HEK293T (cell line): Measurements from ENCODE around the gene BLTP1.

Experiments used
- BHLHE40 ChIP-seq: fragments of 450-650 bp; IDR thresholded peaks from 2 replicates; pipeline ENCODE4 v1.6.1; 2016; ENCODE audit warnings: mild to moderate bottlenecking, moderate library complexity, borderline replicate concordance
- FOXA1 ChIP-seq: fragments of 450-650 bp; IDR thresholded peaks from 2 replicates; pipeline ENCODE4 v1.6.1; 2016; ENCODE audit warnings: mild to moderate bottlenecking
- FOXK2 ChIP-seq: fragments of 450-650 bp; IDR thresholded peaks from 2 replicates; pipeline ENCODE4 v1.6.1; 2016; ENCODE audit warnings: mild to moderate bottlenecking
- FOXM1 ChIP-seq: fragments of 450-650 bp; IDR thresholded peaks from 2 replicates; pipeline ENCODE4 v1.6.1; 2017; ENCODE audit warnings: mild to moderate bottlenecking, borderline replicate concordance
- HDGF ChIP-seq: fragments of 450-650 bp; IDR thresholded peaks from 2 replicates; pipeline ENCODE4 v1.6.1; 2017; ENCODE audit warnings: antibody characterized with exemption, borderline replicate concordance
- LEF1 ChIP-seq: fragments of 450-650 bp; IDR thresholded peaks from 2 replicates; pipeline ENCODE4 v1.6.1; 2017; ENCODE audit warnings: mild to moderate bottlenecking, borderline replicate concordance
- SP1 ChIP-seq: fragments of 450-650 bp; IDR thresholded peaks from 2 replicates; pipeline ENCODE4 v1.6.1; 2017
- SUZ12 ChIP-seq: fragments of 450-650 bp; IDR thresholded peaks from 2 replicates; pipeline ENCODE4 v1.6.1; 2016; ENCODE audit warnings: mild to moderate bottlenecking
- TARDBP ChIP-seq: fragments of 450-650 bp; IDR thresholded peaks from 2 replicates; pipeline ENCODE4 v1.6.1; 2016
- ZNF384 ChIP-seq: fragments of 450-650 bp; IDR thresholded peaks from 2 replicates; pipeline ENCODE4 v1.6.1; 2016
- TF ChIP-seq, protein P1 (sequence below): fragments of 450-650 bp; IDR thresholded peaks from 2 replicates; pipeline ENCODE4 v1.6.1; 2016

DNA sequence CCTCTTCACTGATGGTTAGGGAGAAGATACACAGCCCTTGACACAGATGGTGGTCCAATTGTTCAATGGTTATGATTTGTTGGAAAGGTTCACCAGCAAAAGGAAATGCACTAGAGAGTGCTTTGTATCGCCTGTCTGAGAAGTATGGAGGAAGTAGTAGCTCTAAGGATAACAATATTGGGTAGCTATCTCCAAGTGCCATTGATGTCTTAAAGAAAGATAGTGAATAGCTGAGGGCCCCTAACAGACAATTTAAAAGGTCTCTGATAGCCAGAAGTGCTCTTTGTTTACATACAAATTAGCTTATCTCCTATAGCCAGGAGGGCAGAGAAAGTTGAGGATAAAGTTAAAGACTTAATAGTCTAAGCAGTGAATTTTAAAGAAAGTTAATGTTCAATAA lies 33.9 kb upstream of the BLTP1 start:
- no peak for TF ChIP-seq FOXA1
- no peak for TF ChIP-seq FOXK2
- TF ChIP-seq FOXM1: no peak
- no peak for TF ChIP-seq BHLHE40
- no peak for TF ChIP-seq SP1
- no peak for TF ChIP-seq SUZ12
- TF ChIP-seq TARDBP: no peak
- TF ChIP-seq, protein P1, sequence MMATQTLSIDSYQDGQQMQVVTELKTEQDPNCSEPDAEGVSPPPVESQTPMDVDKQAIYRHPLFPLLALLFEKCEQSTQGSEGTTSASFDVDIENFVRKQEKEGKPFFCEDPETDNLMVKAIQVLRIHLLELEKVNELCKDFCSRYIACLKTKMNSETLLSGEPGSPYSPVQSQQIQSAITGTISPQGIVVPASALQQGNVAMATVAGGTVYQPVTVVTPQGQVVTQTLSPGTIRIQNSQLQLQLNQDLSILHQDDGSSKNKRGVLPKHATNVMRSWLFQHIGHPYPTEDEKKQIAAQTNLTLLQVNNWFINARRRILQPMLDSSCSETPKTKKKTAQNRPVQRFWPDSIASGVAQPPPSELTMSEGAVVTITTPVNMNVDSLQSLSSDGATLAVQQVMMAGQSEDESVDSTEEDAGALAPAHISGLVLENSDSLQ: no peak
- TF ChIP-seq LEF1: no peak
- no peak for TF ChIP-seq HDGF
- TF ChIP-seq ZNF384: no peak
